ENCODE data around the gene SLC13A3. TPM values are rescaled to one million over a fixed set of nuclear protein-coding genes. Genes with fewer than 3 reads are reported as not detected.

Gene SLC13A3
- total and polyA plus RNA-seq, 2 donors (not counting 3 experiments of a cell fraction or from before 2014, with no cell fraction given) = 0.11 to 0.40 TPM

DNA sequence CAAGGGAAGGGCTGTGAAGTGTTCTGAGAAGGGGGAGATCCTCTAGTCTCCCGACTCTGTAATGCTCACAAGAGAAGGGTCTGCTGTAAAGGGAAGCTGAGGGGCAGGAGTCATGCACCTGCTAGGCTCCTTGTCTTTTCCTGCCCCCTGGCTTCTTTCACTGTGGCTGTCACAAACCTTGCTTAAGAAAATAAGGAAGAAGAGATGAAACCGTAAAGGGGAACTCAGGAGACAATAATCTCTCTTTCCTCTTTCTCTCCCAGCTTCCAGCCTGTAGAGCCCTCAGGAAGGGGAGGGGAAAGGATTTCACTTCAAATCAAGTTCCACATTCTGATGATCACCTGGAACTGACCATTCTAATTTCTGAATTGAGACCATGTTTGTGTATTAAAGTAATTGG is 26.3 kb downstream of the SLC13A3 start:
- no peaks in the 10 kb centered on the region for H4K20me1 ChIP-seq (replicated peaks; ENCODE audit: control insufficient read depth, extremely low read depth, insufficient read depth, low read length)
- H3K9ac ChIP-seq (replicated peaks; ENCODE audit: extremely low read depth, insufficient read depth, low read length) = no peak overlapping the region
- no peak for TF ChIP-seq POLR2AphosphoS5 (IDR thresholded peaks at IDR 0.05; ENCODE audit: insufficient read depth, low read depth, low read length)
- no peak for TF ChIP-seq JUN (IDR thresholded peaks at IDR 0.05; ENCODE audit: borderline replicate concordance, insufficient read depth, insufficient read length, low read depth)
- TF ChIP-seq MYC (IDR thresholded peaks at IDR 0.05; ENCODE audit: low read depth, low read length) = no peak
- no peak for TF ChIP-seq GATA2 (IDR thresholded peaks at IDR 0.05; ENCODE audit: insufficient read depth, insufficient read length, low read depth, low read length)
- TF ChIP-seq, protein P1, sequence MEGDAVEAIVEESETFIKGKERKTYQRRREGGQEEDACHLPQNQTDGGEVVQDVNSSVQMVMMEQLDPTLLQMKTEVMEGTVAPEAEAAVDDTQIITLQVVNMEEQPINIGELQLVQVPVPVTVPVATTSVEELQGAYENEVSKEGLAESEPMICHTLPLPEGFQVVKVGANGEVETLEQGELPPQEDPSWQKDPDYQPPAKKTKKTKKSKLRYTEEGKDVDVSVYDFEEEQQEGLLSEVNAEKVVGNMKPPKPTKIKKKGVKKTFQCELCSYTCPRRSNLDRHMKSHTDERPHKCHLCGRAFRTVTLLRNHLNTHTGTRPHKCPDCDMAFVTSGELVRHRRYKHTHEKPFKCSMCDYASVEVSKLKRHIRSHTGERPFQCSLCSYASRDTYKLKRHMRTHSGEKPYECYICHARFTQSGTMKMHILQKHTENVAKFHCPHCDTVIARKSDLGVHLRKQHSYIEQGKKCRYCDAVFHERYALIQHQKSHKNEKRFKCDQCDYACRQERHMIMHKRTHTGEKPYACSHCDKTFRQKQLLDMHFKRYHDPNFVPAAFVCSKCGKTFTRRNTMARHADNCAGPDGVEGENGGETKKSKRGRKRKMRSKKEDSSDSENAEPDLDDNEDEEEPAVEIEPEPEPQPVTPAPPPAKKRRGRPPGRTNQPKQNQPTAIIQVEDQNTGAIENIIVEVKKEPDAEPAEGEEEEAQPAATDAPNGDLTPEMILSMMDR (IDR thresholded peaks at IDR 0.05; ENCODE audit: extremely low read depth in 1 of 2, insufficient read depth in 1 of 2, low read depth in 1 of 2, low read length in 2 of 2) = no peak
- no peak for TF ChIP-seq FOS (IDR thresholded peaks at IDR 0.05; ENCODE audit: borderline replicate concordance, insufficient read depth, low read length)
- no peak for TF ChIP-seq EZH2 (IDR thresholded peaks at IDR 0.05; ENCODE audit: borderline replicate concordance, low read depth, low read length, severe bottlenecking)
- TF ChIP-seq POLR2A (IDR thresholded peaks at IDR 0.05; ENCODE audit: low read depth, low read length) = no peak
- TF ChIP-seq, protein P2, sequence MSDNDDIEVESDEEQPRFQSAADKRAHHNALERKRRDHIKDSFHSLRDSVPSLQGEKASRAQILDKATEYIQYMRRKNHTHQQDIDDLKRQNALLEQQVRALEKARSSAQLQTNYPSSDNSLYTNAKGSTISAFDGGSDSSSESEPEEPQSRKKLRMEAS (IDR thresholded peaks at IDR 0.05; ENCODE audit: insufficient read depth, insufficient read length) = no peak
- no peak for FAIRE-seq
- H3K36me3 ChIP-seq (ENCODE audit: control insufficient read depth in 2 of 2, extremely low read depth in 1 of 2, insufficient read depth in 2 of 2, low read length in 2 of 2) = no peaks in the 10 kb centered on the region
- H3K27ac ChIP-seq (ENCODE audit: insufficient read depth, low read depth, low read length) = no peak overlapping the region
- dilution Hi-C loops (cut with MboI; ENCODE audit: extremely low pct_ligation_motif_present, low sequenced_read_pairs) (no loop called here), intact Hi-C loops (cut with micrococcal nuclease) (no loop called here)
- no peaks in the 10 kb centered on the region for H3K27me3 ChIP-seq (ENCODE audit: control insufficient read depth in 2 of 2, insufficient read depth in 2 of 2, low read length in 2 of 2)
- CTCF ChIA-PET = no interaction called here
- H3K79me2 ChIP-seq (ENCODE audit: control insufficient read depth, insufficient read depth, low read length) = no peaks in the 10 kb centered on the region
- no peaks in the 10 kb centered on the region for H3K4me1 ChIP-seq (ENCODE audit: control insufficient read depth, extremely low read depth, insufficient read depth, low read length)
- BruUV-seq (replicated peaks) = no TSS peak
- no peaks in the 10 kb centered on the region for H3K9me3 ChIP-seq (replicated peaks; ENCODE audit: control insufficient read depth, insufficient read depth, low read length)
- H3K4me2 ChIP-seq (ENCODE audit: insufficient read depth, low read length) = no peak overlapping the region
- no peak overlapping the region for H2AFZ ChIP-seq (ENCODE audit: low read depth, low read length)
- POLR2A ChIA-PET = no interaction called here
- no peaks in the 10 kb centered on the region for H3K9me1 ChIP-seq (replicated peaks; ENCODE audit: control insufficient read depth, extremely low read depth, insufficient read depth, low read length)
- no peak overlapping the region for H3K4me3 ChIP-seq (replicated peaks in 1 of 3; ENCODE audit: insufficient read depth in 1 of 3, low read depth in 1 of 3, low read length in 3 of 3)
- no peak for DNase-seq (ENCODE audit: low read depth, low spot score)
